HUES48 (cell line): Measurements from ENCODE around the gene SPRED3.
A peak's percentile ranks its signal among the peaks of the same experiment; 100 is the strongest.
"Not testable (repeated sequence)": the region's sequence is repeated elsewhere in the genome, so short reads cannot be mapped to it uniquely, and the experiment has no call there.

Experiments
- H3K27ac ChIP-seq: one replicate; pipeline ENCODE4 v1.7.0; 2013; ENCODE audit warnings: low read depth, low read length, inconsistent platforms
- H3K27me3 ChIP-seq: 2 replicates; pipeline ENCODE4 v1.6.1; 2013; ENCODE audit warnings: mild to moderate bottlenecking, low read length; ENCODE audit not compliant: control insufficient read depth, insufficient read depth
- H3K36me3 ChIP-seq: 2 replicates; pipeline ENCODE4 v1.6.1; 2013; ENCODE audit warnings: low read length; ENCODE audit not compliant: control insufficient read depth, insufficient read depth
- H3K4me1 ChIP-seq: 2 replicates; pipeline ENCODE4 v1.6.1; 2013; ENCODE audit warnings: mild to moderate bottlenecking, low read length; ENCODE audit not compliant: control insufficient read depth, insufficient read depth
- H3K4me3 ChIP-seq: 2 replicates; pipeline ENCODE4 v1.5.1; 2013; ENCODE audit warnings: mild to moderate bottlenecking, low read depth, low read length
- H3K9ac ChIP-seq: 2 replicates; pipeline ENCODE4 v1.6.1; 2013; ENCODE audit warnings: mild to moderate bottlenecking, low read depth, low read length, moderate library complexity
- H3K9me3 ChIP-seq: 2 replicates; pipeline ENCODE4 v1.6.1; 2013; ENCODE audit warnings: low read length; ENCODE audit not compliant: control insufficient read depth, insufficient read depth

Gene SPRED3, protein sequence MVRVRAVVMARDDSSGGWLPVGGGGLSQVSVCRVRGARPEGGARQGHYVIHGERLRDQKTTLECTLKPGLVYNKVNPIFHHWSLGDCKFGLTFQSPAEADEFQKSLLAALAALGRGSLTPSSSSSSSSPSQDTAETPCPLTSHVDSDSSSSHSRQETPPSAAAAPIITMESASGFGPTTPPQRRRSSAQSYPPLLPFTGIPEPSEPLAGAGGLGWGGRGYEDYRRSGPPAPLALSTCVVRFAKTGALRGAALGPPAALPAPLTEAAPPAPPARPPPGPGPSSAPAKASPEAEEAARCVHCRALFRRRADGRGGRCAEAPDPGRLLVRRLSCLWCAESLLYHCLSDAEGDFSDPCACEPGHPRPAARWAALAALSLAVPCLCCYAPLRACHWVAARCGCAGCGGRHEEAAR

DNA sequence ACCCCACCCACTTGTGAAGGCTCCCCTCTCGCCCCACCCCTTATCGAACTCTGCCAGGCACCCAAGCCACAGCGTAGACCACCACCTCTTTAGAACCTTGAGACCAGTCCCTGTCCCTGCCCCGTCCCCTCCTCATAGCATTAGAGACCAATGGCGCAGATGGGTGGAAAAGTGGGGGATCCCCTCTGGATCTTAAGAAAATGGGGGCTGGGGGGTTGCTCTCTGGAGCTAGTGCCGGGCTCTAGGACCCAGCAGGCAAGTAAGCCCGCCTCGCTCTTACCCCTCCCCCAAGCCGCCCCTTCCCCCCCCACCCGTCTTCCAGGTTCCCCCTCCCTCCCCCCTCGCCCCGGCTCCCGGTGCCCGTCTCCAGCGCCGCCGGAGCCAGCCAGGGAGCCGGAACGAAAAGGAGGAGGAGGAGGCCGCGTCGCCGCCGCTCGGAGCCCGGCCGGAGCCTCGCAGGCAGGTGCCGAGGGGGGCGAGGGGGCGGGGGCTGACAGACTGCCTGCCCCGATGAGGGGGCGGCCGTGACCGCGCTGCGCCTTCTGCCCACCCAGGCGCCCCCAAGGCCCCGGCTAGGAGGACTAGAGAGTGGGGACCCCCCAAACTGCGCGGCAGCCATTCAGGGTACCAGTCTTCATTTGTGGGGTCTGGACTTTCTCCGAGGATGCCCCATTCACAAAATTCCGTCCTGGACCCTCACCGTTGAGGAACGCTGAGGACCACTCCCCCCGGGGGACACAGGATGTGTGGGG lies at the start of gene SPRED3:
Gene SPRED3, plus strand, starts transcription at position 349 of the 752 bp plus-strand sequence. CDS start 1,606 bp downstream, outside the sequence.
- Histone ChIP-seq H3K4me1 (peaks cover 15% of the 10 kb centered on the region), H3K9ac (peak within 1 kb of the TSS; percentile 77), H3K27ac (peak within 1 kb of the TSS; percentile 91)

DNA sequence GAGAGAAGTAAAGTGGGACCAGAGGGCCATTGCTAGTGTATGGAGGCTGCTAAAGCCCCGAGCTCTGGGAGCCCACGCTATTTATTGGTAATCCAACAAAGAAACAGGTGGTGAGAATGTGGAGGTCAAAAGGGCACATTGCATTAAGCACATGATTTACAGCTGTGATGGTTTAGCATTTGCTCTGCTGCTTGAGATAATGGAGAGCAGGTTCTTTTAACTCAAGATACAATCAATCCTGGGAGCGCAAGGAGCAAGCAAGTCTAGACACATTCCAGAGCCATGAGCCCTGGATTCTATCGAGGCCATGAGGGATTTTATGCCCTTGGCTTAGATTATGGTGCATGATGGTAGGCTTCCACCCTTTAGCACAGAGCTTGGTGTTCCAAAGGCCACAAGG lies 49.5 kb upstream of the SPRED3 start:
- not testable (repeated sequence) for H3K4me3 ChIP-seq, H3K9me3 ChIP-seq, H3K36me3 ChIP-seq, H3K4me1 ChIP-seq, H3K27me3 ChIP-seq, H3K27ac ChIP-seq, H3K9ac ChIP-seq

More for the DNA sequence above, at the start of gene SPRED3:
- H3K27me3 ChIP-seq, result peaks cover 7% of the 10 kb centered on the region
- H3K36me3 ChIP-seq, result peaks cover 16% of the 10 kb centered on the region
- H3K4me3 ChIP-seq, result peak within 1 kb of the TSS; percentile 93
- no peaks in the 10 kb centered on the region for H3K9me3 ChIP-seq

DNA sequence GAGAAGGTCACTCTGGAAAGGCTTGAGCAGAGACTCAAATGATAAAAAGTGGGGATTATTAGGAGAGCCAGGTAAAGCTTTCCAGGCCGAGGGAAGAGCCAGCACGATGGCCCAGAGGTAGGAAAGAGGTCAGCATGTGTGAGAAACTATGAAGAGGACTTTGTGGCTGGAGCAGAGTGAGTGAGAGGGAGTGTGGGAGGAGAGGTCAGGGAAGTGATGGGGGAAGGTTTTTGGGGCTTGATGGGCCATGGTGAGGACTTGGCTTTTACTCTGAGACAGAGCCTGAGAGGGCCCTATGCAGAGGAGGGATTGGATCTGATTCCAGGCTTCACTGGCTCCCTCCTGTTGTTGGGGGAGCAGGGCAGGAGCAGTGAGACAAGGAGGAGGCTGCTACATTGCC lies 47.6 kb upstream of the SPRED3 start:
- Histone ChIP-seq H3K27me3 (no peaks in the 10 kb centered on the region), H3K9me3 (no peaks in the 10 kb centered on the region), H3K4me3 (no peak overlapping the region), H3K9ac (no peak overlapping the region), H3K27ac (no peak overlapping the region), H3K4me1 (peaks cover 5% of the 10 kb centered on the region; the same call in 1 of the 2 replicates), H3K36me3 (no peaks in the 10 kb centered on the region)

DNA sequence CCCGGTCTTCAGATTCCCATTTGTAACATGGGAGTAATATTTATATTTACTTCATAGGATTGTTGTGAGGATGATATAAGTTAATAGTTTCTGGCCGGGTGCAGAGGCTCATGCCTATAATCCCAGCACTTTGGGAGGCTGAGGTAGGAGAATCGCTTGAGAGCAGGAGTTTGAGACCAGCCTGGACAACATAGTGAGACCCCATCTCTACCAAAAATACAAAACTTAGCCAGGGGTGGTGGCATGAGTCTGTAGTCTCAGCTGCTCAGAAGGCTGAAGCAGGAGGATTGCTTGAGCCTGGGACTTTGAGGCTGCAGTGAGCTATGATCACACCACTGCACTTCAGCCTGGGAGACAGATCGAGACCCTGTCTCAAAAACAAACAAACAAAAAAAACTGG lies 41.7 kb upstream of the SPRED3 start:
- H3K27me3 ChIP-seq, result no peaks in the 10 kb centered on the region
- no peak overlapping the region for H3K4me3 ChIP-seq
- no peaks in the 10 kb centered on the region for H3K9me3 ChIP-seq
- no peaks in the 10 kb centered on the region for H3K36me3 ChIP-seq
- H3K27ac ChIP-seq, result no peak overlapping the region
- H3K9ac ChIP-seq, result no peak overlapping the region
- H3K4me1 ChIP-seq, result no peaks in the 10 kb centered on the region

DNA sequence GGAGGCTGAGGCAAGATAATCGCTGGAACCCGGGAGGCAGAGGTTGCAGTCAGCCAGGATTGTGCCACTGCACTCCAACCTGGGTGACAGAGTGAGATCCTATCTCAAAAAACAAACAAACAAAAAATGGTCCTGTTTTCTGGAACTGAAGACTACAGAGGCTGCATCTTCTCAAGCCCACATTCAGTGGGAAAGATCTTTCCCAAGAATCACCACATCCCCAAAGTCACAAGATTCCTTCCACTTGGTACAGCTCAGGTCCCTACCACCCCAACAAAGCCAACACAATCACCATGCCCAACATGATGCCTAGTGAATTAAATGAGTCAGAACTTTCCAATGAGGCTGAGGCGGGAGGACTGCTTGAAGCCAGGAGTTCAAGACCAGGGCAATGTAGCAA lies 37.6 kb upstream of the SPRED3 start:
- no peaks in the 10 kb centered on the region for H3K4me1 ChIP-seq
- H3K27me3 ChIP-seq, result no peaks in the 10 kb centered on the region
- H3K4me3 ChIP-seq, result no peak overlapping the region
- H3K9me3 ChIP-seq, result no peaks in the 10 kb centered on the region
- H3K27ac ChIP-seq, result no peak overlapping the region
- H3K36me3 ChIP-seq, result no peaks in the 10 kb centered on the region
- no peak overlapping the region for H3K9ac ChIP-seq

DNA sequence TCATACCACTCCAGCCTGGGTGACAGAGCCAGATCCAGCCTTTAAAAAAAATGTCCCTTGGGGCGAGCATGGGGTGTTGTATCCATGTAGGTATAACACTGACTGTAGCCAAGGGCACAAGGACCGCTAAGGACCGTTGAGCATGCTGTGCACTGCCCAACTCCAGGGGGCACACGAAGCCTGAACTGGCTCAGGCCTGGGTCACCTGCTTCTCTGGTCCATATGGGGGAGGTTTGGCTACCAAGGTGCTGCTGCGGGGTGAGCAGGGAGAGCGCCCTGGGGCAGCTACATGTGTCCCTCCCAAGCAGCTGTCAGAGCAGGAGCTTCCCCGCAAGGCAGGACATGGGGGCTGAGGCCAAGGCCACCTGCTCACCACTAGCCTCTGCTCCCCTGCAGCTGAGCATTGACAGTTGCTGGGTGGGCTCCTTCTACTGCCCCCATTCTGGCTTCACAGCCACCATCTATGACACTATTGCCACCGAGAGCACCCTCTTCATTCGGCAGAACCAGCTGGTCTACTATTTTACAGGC lies 36.6 kb upstream of the SPRED3 start:
- Histone ChIP-seq H3K4me3 (no peak overlapping the region), H3K27ac (no peak overlapping the region), H3K9me3 (no peaks in the 10 kb centered on the region), H3K27me3 (no peaks in the 10 kb centered on the region), H3K9ac (no peak overlapping the region), H3K4me1 (no peaks in the 10 kb centered on the region), H3K36me3 (no peaks in the 10 kb centered on the region)

DNA sequence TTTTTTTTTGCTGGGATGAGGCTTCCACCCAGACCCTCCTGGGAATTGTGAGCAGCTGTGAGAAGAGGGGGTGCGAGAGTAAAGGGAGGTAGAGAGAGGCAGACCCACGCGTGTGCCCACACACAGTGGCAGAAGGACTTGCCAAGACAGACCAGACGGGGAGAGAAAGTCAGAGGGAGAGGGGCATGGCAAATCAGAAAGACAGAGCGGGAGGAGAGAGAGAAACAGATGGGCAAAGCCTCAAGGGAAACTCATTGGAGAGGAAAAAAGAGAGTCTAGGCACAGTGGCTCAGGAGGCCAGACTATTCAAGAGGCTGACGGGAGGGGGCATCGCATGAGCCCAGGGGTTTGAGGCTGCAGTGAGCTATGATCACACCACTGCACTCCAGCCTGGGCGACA lies 35.9 kb upstream of the SPRED3 start:
- Histone ChIP-seq H3K27ac (no peak overlapping the region), H3K4me1 (no peaks in the 10 kb centered on the region), H3K9me3 (no peaks in the 10 kb centered on the region), H3K9ac (no peak overlapping the region), H3K27me3 (no peaks in the 10 kb centered on the region), H3K36me3 (no peaks in the 10 kb centered on the region), H3K4me3 (no peak overlapping the region)

DNA sequence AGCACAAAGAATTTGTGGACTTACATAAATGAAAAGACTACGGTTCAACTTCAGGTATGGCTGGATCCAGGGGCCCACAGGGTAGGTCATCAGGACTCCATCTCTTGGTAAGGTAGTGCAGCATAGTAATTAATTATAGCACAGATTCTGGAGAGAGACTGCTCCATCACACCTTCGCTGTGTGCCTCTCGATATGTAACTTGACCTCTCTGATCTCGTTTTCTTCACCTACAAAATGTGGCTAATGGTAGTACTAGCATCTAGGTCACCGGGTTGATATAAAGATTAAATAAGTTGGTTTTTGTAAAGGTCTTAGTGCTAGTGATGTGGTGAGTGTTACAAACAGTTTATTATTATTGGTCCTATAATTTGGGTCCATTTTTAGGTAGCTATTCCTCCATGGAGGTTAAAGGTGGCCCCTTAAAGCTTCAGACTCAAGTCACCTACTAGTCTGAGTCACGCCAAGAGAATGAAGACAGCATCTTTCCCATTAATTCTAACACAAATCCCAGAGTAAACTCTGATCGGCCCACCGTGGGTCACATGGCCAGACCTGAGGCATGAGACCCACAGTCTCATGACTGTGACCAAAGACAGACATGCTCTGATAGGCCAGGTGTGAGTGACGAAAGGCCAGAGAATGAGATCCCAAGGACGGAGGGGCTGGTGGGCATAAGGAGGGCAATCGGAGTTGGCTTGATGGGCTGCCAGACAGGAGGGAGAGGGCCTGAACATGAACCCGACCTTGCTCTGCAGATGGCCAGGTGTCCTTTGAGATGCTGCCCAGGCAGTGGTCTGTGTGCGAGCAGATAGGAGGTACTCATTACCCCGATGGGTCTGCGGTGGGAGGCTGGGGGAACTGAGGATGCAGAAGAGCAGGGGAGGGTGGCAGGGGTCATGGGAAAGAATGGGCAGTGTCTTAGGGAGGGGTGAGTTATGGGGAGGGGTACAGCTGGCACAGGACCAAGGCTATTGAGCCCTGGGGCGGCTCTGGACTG lies 32.5 kb upstream of the SPRED3 start:
- H3K27me3 ChIP-seq, result peaks cover 31% of the 10 kb centered on the region
- H3K4me1 ChIP-seq, result no peaks in the 10 kb centered on the region
- no peaks in the 10 kb centered on the region for H3K9me3 ChIP-seq
- no peak overlapping the region for H3K9ac ChIP-seq
- H3K27ac ChIP-seq, result no peak overlapping the region
- H3K36me3 ChIP-seq, result no peaks in the 10 kb centered on the region
- no peak overlapping the region for H3K4me3 ChIP-seq

DNA sequence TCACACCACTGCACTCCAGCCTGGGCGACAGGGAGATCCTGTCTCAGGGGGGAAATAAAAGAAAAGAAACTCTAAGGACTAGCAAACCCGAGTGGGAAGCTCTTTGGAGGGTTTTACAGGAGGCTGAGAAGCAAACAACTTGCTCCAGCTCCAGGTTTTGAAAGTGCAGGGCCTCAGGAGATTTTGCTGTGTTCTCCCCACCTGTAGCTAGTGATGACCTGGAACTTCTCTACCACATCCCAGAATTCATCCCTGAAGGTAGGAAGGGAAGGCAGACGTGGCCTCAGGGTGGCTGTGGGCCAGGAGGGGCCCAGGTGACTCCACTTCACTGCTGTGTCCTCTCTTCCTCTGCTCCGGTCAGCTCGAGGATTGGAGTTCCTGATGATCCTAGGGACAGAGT lies 30.4 kb upstream of the SPRED3 start:
- H3K9ac ChIP-seq, result no peak overlapping the region
- no peak overlapping the region for H3K4me3 ChIP-seq
- no peak overlapping the region for H3K27ac ChIP-seq
- H3K36me3 ChIP-seq, result no peaks in the 10 kb centered on the region
- peaks cover 36% of the 10 kb centered on the region for H3K27me3 ChIP-seq
- no peaks in the 10 kb centered on the region for H3K4me1 ChIP-seq
- no peaks in the 10 kb centered on the region for H3K9me3 ChIP-seq

DNA sequence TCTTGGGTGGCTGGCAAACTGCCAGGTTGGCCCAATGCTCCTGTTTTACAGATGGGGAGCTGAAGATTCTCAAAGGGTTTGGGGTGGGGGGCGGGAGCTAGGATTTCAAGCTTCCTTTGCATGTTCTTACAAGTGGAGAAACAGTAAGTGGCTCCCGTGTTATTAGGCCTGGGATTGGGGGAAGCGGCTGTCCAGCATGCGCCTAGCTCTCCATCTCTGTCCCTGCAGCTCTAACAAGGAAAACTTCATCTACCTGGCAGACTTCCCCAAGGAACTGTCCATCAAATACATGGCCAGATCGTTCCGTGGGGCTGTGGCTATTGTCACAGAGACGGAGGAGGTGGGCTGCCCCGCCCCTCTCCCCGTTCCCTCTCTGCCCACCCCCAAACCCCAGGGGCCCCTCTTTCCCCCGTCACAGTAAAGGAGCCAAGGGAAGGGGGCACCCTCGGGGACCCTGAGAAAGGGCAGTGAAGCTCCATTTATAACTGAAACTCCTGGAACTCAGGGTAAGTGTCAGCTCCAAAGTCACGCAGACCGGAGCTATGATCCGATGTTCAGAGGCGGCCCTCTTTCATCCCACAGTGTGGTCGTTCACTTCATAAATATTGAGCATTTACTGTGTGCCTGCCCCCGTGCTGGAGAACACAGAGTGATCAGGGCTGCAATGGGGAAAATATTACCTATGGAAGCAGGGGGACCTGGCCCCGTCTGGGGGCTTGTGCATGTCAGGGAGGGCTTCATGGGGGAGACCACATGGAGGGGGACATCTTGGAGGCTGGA lies 29.1 kb upstream of the SPRED3 start:
- H3K9ac ChIP-seq, result no peak overlapping the region
- no peaks in the 10 kb centered on the region for H3K36me3 ChIP-seq
- H3K9me3 ChIP-seq, result no peaks in the 10 kb centered on the region
- no peaks in the 10 kb centered on the region for H3K4me1 ChIP-seq
- H3K27me3 ChIP-seq, result peaks cover 36% of the 10 kb centered on the region
- no peak overlapping the region for H3K27ac ChIP-seq
- H3K4me3 ChIP-seq, result no peak overlapping the region
